Fibroblast of lung (primary cell): ENCODE results near the gene GDI1. TPM values are rescaled to one million over a fixed set of nuclear protein-coding genes. Genes with fewer than 3 reads are reported as not detected.

Experiments used
- DNase-seq, 2 donors: peaks; one replicate each; pipeline versions ENCODE4 v3.0.0 to v3.0.0-alpha.2; 2010; ENCODE audit warnings: low read depth in 2 of 2
- H2AFZ ChIP-seq: 2 replicates; pipeline ENCODE4 v1.5.1; 2012; ENCODE audit warnings: low read length, control low read depth, inconsistent platforms
- H3K27ac ChIP-seq: 2 replicates; pipeline ENCODE4 v1.5.1; 2011; ENCODE audit warnings: low read length, control low read depth; ENCODE audit not compliant: insufficient read depth
- H3K27me3 ChIP-seq: 2 replicates; pipeline ENCODE4 v1.5.1; 2011; ENCODE audit warnings: mild to moderate bottlenecking, low read length; ENCODE audit not compliant: control insufficient read depth, insufficient read depth
- H3K36me3 ChIP-seq: 2 replicates; pipeline ENCODE4 v1.5.1; 2011; ENCODE audit warnings: low read length; ENCODE audit not compliant: control insufficient read depth, insufficient read depth
- H3K4me1 ChIP-seq: 2 replicates; pipeline ENCODE4 v1.5.1; 2011; ENCODE audit warnings: low read length; ENCODE audit not compliant: control insufficient read depth, insufficient read depth; ENCODE audit errors: extremely low read depth
- H3K4me2 ChIP-seq: 2 replicates; pipeline ENCODE4 v1.5.1; 2011; ENCODE audit warnings: low read length, control low read depth; ENCODE audit not compliant: insufficient read depth; ENCODE audit errors: extremely low read depth
- H3K4me3 ChIP-seq, 4 experiments: fragments of 200-600 bp in 1 of 4; sonication (generic) in 1 of 4; replicated peaks in 1 of 4; 2 replicates each; pipeline ENCODE4 v1.5.1; 2011 to 2016; ENCODE audit warnings: low read length in 4 of 4, low read depth in 3 of 4, mild to moderate bottlenecking in 3 of 4, control low read depth in 2 of 4, inconsistent platforms in 1 of 4, mixed read lengths in 1 of 4; ENCODE audit not compliant: insufficient read depth in 1 of 4; ENCODE audit errors: control extremely low read depth in 1 of 4
- H3K79me2 ChIP-seq: 2 replicates; pipeline ENCODE4 v1.5.1; 2012; ENCODE audit warnings: mild to moderate bottlenecking, low read length, inconsistent platforms; ENCODE audit not compliant: control insufficient read depth, insufficient read depth
- H3K9ac ChIP-seq: 2 replicates; pipeline ENCODE4 v1.5.1; 2011; ENCODE audit warnings: mild to moderate bottlenecking, low read length, control low read depth; ENCODE audit not compliant: insufficient read depth
- H3K9me3 ChIP-seq: 2 replicates; pipeline ENCODE4 v1.5.1; 2012; ENCODE audit warnings: low read depth, low read length; ENCODE audit not compliant: control insufficient read depth, insufficient read depth
- H4K20me1 ChIP-seq: 2 replicates; pipeline ENCODE4 v1.5.1; 2011; ENCODE audit warnings: low read length; ENCODE audit not compliant: control insufficient read depth, insufficient read depth; ENCODE audit errors: extremely low read depth
- CTCF ChIP-seq, 2 donors: IDR thresholded peaks in 1 of 2; conservative IDR thresholded peaks in 1 of 2; 1 replicate in 1 of 2; 2 replicates in 1 of 2; pipeline ENCODE4 v1.5.1; 2011 to 2012; ENCODE audit warnings: low read length in 2 of 2, control low read depth in 1 of 2, inconsistent platforms in 1 of 2, low read depth in 1 of 2, mild to moderate bottlenecking in 1 of 2
- EZH2 ChIP-seq: IDR thresholded peaks from 2 replicates; pipeline ENCODE4 v1.5.1; 2012; ENCODE audit warnings: low read length, control low read depth, mild to moderate bottlenecking; ENCODE audit errors: missing control alignments
- polyA plus RNA-seq, 2 donors: library from polyadenylated mRNA; depleted of rRNA in 1 of 2; stranded (reverse) in 1 of 2; unstranded in 1 of 2; fragments of >200 nt; gene quantifications; 2 replicates each; pipeline ENCODE4 v1.2.1, GENCODE V29; 2011 to 2012; ENCODE audit warnings: missing spikeins in 1 of 2
- total RNA-seq: library from RNA; depleted of rRNA; stranded (reverse); fragments of >200 nt; gene quantifications from 2 replicates; pipeline ENCODE4 v1.2.1, GENCODE V29; 2014

The GDI1 gene
- total and polyA plus RNA-seq, 2 donors (not counting 1 experiment from before 2014, with no cell fraction given) = 86.5 to 134 TPM

GRCh38 chrX:154471839-154472684 lies 35.1 kb downstream of the GDI1 start:
- peaks cover 19% of the 10 kb centered on the region for H3K36me3 ChIP-seq
- H3K27me3 ChIP-seq = no peaks in the 10 kb centered on the region
- no peaks in the 10 kb centered on the region for H4K20me1 ChIP-seq
- TF ChIP-seq CTCF (conservative IDR thresholded peaks at IDR 0.05 in 1 of 2, IDR thresholded peaks at IDR 0.05 in 1 of 2; ENCODE audit: low read depth in 1 of 2, low read length in 2 of 2) (no peak), EZH2 (no peak)
- no peak overlapping the region for H3K4me2 ChIP-seq
- H3K4me1 ChIP-seq = no peaks in the 10 kb centered on the region
- no peak overlapping the region for H2AFZ ChIP-seq
- H3K27ac ChIP-seq = no peak overlapping the region
- DNase-seq = no peak
- H3K4me3 ChIP-seq = no peak overlapping the region
- no peak overlapping the region for H3K9ac ChIP-seq
- H3K9me3 ChIP-seq = no peaks in the 10 kb centered on the region
- H3K79me2 ChIP-seq = no peaks in the 10 kb centered on the region

DNA sequence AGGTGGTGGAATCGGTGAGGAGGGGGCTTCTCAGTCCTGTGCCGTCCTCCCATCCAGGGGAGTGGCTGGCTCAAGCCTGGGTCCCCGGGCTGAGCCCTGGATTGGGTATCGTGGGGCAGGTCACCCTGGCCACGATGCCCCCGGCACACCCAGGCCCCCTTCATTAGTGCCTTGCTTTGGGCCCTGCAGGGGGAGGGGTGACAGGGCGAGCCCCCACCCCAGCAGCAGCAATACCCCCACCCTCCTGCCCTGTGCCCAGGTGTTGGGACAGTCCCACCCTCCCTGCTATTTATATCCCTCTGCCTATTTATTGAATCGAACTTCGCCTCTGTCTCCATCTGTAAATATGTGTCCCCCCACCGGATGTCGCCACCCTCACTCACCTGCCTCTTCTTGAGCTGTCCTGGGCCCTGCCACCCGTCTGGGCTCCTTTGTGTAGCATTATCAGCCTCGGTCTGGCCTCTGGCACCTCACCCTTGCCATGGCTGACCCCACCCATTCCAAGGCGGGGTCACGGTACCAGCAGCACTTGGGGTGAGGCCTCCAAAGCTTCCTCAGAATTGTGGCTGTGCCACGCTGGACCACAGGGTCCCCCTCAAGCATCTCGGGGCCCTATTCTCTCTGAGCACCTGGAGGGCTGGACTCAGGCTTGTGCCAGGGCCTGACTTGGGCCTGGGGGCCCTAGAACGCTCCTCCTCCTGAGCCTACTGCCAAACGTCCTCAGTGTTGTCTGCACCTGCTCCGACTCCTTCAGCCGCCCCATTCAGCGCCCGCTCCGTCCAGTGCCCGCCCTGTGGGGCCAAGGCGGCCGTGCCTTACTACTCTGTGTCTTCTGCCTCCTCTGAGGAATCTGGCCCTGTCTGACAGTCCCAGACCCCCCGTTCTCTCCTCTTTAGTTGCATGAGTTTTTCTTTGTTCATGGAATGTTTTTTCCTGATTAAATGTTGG lies 36.0 kb downstream of the GDI1 start:
- Histone ChIP-seq H3K27ac (no peak overlapping the region), H2AFZ (no peak overlapping the region), H3K9ac (no peak overlapping the region), H3K79me2 (no peaks in the 10 kb centered on the region), H3K4me1 (no peaks in the 10 kb centered on the region), H3K36me3 (peaks cover 16% of the 10 kb centered on the region), H4K20me1 (no peaks in the 10 kb centered on the region), H3K9me3 (no peaks in the 10 kb centered on the region), H3K4me3 (no peak overlapping the region), H3K27me3 (no peaks in the 10 kb centered on the region), H3K4me2 (no peak overlapping the region)
- DNase-seq = no peak
- no peak for TF ChIP-seq CTCF (conservative IDR thresholded peaks at IDR 0.05 in 1 of 2, IDR thresholded peaks at IDR 0.05 in 1 of 2; ENCODE audit: low read depth in 1 of 2, low read length in 2 of 2)
- no peak for TF ChIP-seq EZH2

DNA sequence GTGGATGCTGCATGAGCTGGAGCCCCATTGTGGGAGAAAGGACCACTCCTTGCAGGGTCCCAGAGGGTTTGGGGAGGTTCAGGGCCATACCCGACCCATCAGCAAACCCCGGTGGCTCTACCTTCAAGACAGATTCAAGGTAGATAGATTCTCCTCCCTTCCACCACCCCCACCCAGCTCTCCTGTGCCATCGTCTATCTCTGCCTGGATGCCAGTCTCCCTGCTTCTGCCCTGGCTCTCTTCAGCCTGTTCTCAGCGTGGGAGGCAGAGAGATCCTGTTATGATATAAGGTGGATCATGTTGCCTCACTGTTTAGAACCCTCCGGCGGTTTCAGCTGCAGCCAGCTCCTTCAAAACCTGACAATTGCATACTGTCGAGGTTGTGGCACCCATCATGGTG lies 36.7 kb downstream of the GDI1 start:
- Histone ChIP-seq H3K27ac (no peak overlapping the region), H3K36me3 (peaks cover 16% of the 10 kb centered on the region), H3K79me2 (no peaks in the 10 kb centered on the region), H3K4me1 (no peaks in the 10 kb centered on the region), H3K4me3 (no peak overlapping the region), H2AFZ (no peak overlapping the region), H3K9ac (no peak overlapping the region), H3K9me3 (no peaks in the 10 kb centered on the region), H4K20me1 (no peaks in the 10 kb centered on the region), H3K27me3 (no peaks in the 10 kb centered on the region), H3K4me2 (no peak overlapping the region)
- TF ChIP-seq EZH2 (no peak), CTCF (conservative IDR thresholded peaks at IDR 0.05 in 1 of 2, IDR thresholded peaks at IDR 0.05 in 1 of 2; ENCODE audit: low read depth in 1 of 2, low read length in 2 of 2) (no peak)
- no peak for DNase-seq
